ENCODE data around the gene RBM28.
A peak's percentile ranks its signal among the peaks of the same experiment; 100 is the strongest.

Gene RBM28

DNA sequence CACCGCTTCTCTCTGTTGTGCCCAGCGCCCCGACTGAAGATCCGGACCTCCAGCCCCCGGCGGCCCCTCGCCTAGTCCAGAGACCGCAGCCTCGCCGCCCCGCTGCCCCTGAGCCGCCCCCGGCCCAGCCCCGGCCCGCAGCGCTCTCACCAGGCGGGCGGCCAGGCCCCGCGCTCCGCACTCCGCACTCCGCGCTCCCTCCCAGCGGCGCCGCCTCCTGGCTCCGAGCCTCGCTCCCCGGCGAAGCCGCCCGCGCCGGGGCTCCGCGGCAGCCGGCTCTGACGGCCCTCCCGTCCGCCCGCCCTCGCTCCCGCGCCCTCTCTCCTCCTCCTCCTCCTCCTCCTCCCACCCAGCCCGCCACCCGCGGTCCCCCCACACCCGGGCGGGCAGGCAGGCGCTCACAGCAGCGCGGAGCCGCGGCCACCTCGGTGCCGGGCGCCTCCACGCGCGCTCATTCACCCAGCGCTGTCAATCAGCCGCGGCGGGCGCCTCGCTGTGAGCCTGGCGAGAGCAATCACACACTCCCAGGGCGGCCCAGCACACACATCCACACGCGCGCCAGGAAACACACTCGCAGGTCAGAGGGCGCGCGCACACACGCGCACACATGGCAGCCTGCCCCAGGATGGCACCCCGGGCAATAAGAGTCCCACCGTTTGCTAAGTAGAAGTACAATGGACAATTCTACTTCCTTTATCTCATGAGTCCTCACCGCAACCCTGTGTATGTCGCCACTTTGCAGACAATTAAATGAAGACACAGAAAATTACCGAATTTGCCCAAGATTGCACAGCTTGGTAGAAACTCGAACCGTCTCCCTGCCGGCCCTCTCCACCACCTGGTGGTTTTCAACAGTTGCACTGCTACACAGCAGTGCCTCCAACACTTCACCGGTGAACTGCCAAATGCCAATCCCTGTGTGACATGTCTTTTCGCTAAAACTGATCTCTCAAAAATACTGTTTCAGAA, 18.0 kb upstream of the RBM28 start, which contains the start of gene PRRT4:
TSS of gene PRRT4 (minus strand) at position 280 of the 969 bp plus-strand sequence.
- TF ChIP-seq, protein P1, sequence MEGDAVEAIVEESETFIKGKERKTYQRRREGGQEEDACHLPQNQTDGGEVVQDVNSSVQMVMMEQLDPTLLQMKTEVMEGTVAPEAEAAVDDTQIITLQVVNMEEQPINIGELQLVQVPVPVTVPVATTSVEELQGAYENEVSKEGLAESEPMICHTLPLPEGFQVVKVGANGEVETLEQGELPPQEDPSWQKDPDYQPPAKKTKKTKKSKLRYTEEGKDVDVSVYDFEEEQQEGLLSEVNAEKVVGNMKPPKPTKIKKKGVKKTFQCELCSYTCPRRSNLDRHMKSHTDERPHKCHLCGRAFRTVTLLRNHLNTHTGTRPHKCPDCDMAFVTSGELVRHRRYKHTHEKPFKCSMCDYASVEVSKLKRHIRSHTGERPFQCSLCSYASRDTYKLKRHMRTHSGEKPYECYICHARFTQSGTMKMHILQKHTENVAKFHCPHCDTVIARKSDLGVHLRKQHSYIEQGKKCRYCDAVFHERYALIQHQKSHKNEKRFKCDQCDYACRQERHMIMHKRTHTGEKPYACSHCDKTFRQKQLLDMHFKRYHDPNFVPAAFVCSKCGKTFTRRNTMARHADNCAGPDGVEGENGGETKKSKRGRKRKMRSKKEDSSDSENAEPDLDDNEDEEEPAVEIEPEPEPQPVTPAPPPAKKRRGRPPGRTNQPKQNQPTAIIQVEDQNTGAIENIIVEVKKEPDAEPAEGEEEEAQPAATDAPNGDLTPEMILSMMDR (IDR thresholded peaks at IDR 0.05; ENCODE audit: low read depth, low read length) = no peak
- H3K4me3 ChIP-seq (ENCODE audit: low read depth, low read length) = peak within 1 kb of the TSS; percentile 47

DNA sequence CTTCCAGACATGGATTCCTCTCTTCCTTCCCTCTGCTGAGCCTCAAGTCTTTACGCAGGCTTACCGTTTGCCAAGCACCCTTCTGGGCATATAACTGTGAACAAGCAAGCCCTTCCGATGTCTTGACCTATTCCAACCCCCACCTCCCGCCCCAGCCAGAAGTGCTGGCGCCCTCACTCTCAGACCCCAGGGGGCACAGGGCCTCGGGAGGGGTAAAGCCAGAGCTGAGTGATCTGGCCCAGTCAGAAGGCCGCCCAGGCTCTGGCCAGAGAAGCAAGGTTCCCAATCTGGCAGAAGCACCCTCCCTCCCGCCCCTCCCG, 16.6 kb upstream of the RBM28 start:
- H3K4me3 ChIP-seq (ENCODE audit: low read depth, low read length) = no peak overlapping the region
- TF ChIP-seq, protein P1 (IDR thresholded peaks at IDR 0.05; ENCODE audit: low read depth, low read length) = no peak

DNA sequence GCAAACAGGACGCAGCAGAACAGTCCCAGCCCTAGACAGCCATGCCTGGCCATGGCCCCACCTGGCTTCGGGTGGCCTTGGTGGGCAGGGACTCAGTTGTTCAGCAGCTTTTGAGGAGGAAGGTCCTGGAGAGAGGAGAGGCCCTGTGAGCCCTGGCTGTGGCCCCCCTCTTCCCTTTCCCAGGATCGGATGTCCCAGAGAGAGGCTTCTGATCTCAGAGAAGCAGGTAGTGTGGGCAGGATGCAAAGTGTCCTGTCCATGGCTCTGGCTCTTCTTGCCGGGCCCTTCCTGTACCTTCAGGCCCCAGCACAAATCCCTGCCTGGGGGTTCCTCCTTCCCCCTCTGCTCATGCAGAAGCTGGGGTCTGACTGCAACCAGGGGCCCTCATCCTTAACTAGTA, 16.2 kb upstream of the RBM28 start:
- H3K4me3 ChIP-seq (ENCODE audit: low read depth, low read length) = no peak overlapping the region
- TF ChIP-seq, protein P1 (IDR thresholded peaks at IDR 0.05; ENCODE audit: low read depth, low read length) = no peak

DNA sequence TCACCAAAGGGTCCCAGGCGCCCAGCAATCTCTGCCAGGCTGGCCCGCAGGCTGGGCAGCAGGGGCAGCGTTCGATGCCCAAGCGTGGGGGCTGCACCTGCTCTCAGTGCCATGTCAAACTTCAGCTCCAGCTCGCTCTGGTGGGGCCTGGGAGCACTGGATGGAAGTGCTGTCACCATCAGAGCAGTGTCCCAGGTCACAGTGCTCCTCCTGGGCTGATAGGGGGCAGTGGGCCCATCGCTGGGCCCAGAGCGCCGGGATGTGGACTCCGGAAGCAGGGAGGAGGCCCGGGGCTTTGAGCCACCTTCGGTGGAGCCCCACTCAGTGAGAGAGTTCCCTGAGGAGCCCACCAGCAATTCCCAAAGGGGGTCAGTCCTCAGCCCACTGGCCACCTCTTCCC, 15.6 kb upstream of the RBM28 start:
- TF ChIP-seq, protein P1 (IDR thresholded peaks at IDR 0.05; ENCODE audit: low read depth, low read length) = no peak
- no peak overlapping the region for H3K4me3 ChIP-seq (ENCODE audit: low read depth, low read length)

DNA sequence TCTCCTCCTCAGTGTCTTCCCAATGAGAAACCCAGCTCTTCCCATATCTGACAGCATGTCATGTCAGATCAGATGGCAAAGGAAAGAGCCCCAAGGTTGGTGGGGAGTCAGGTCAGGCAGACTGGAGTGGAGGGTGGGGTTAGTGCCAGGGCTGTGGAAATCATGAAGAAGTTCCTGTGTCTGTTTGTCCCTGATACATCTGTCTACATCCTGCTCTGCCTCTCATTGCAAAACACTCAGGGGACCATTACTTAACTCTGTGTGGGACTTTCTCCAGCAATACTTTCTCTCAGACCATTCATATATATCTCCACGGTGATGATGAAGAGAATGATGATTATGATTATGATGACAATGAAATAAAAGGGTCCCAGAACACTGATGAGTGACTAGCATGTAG, 14.5 kb upstream of the RBM28 start:
- TF ChIP-seq, protein P1 (IDR thresholded peaks at IDR 0.05; ENCODE audit: low read depth, low read length) = no peak
- no peak overlapping the region for H3K4me3 ChIP-seq (ENCODE audit: low read depth, low read length)

DNA sequence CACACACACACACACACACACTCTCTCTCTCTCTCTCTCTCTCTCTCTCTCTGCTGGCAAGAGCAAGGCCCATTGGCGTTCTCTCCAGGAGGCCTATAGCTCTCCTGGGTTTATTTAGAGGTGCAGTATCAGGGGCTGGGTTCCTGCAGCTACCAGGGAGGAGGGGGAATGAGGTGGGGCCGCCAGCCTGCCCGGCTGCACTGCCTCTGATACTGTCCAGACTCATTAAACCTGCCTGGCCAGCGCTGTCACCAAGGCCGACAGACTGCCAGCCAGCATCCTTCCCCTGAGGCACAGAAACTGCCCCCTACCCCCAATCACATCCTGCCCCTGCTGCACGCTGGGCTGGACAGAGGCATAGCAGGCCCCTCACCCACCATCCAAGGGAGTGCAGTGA, 13.5 kb upstream of the RBM28 start:
- no peak overlapping the region for H3K4me3 ChIP-seq (ENCODE audit: low read depth, low read length)
- TF ChIP-seq, protein P1 (IDR thresholded peaks at IDR 0.05; ENCODE audit: low read depth, low read length) = no peak

DNA sequence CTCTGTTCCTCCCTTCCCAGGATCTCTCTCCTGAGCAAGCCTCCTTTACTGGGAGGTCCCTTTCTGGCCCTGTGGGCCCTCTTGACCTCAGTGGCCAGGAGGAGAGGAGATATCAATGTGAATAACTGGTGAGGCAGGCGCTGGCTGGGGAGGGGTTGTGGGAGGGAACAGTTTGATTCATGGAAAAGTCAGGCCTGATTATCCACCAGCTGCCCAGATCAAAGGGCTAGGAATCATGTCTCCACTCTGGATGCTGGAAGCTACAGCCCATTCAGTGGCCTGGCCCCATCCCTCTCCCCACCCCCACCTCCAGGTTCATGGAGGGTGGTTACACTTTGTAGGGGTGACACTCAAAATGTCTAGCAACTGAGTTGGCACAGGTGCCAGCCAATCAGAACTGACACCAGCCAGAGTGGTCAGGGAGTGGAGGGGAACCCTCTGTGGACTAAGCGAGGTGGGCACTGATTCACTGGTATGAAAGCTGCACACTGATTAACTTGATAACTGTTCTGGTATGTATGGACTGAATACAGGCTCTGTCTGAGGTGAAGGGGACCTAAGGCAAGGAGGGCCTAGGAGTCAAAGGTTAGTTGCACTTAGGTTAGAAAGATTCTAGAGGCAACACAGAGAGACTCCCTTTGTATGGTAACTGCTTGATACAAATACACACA, 13.0 kb upstream of the RBM28 start:
- H3K4me3 ChIP-seq (ENCODE audit: low read depth, low read length) = no peak overlapping the region
- TF ChIP-seq, protein P1 (IDR thresholded peaks at IDR 0.05; ENCODE audit: low read depth, low read length) = no peak

Measured in WI38 (cell line).